SK-N-SH (cell line): ENCODE results near the gene SMAP2. TPM values are rescaled to one million over a fixed set of nuclear protein-coding genes. Genes with fewer than 3 reads are reported as not detected.

Experiments used
- CTCF ChIA-PET: fragments of 300-600, 350-600 bp; formaldehyde crosslinking; extraction: SDS; loops from one replicate; lab custom pipeline; 2021; lab: Yijun Ruan, JAX
- POLR2A ChIA-PET: fragments of 350-600 bp; sonication (Branson Sonifier 250); formaldehyde crosslinking; extraction: SDS; loops from one replicate; lab custom pipeline; 2020; ENCODE audit warnings: antibody characterized with exemption, inconsistent platforms; lab: Yijun Ruan, JAX
- DNase-seq: peaks from one replicate; pipeline ENCODE4 v3.0.0; 2012
- H2AFZ ChIP-seq: fragments of 200-600 bp; sonication (generic); 2 replicates; pipeline ENCODE4 v1.8.1; 2016; ENCODE audit warnings: antibody characterized with exemption, mild to moderate bottlenecking, low read depth
- H3F3A ChIP-seq: fragments of 200-600 bp; sonication (generic); replicated peaks from 2 replicates; pipeline ENCODE3; 2016; ENCODE audit warnings: antibody characterized with exemption, mild to moderate bottlenecking; ENCODE audit not compliant: insufficient read depth
- H3K27ac ChIP-seq, 2 experiments: fragments of 200-500 bp in 1 of 2; fragments of 200-600 bp in 1 of 2; sonication (Bioruptor generic) in 1 of 2; sonication (generic), shearing (Covaris generic) in 1 of 2; 2 replicates each; pipeline versions ENCODE4 v1.5.1 to v1.6.1; 2014 to 2016; ENCODE audit warnings: low read depth in 2 of 2, inconsistent platforms in 1 of 2, low read length in 1 of 2, mild to moderate bottlenecking in 1 of 2, mixed read lengths in 1 of 2
- H3K27me3 ChIP-seq: fragments of 200-600 bp; sonication (generic), shearing (Covaris generic); 2 replicates; pipeline ENCODE4 v1.6.1; 2016; ENCODE audit warnings: mixed run types; ENCODE audit not compliant: insufficient read depth
- H3K36me3 ChIP-seq, 2 experiments: fragments of 200-500 bp in 1 of 2; fragments of 200-600 bp in 1 of 2; sonication (Bioruptor generic) in 1 of 2; sonication (generic) in 1 of 2; replicated peaks in 1 of 2; 2 replicates each; pipeline versions ENCODE3 to v1.5.1; 2014 to 2016; ENCODE audit warnings: low read length in 1 of 2, mild to moderate bottlenecking in 1 of 2; ENCODE audit not compliant: insufficient read depth in 2 of 2, control insufficient read depth in 1 of 2
- H3K4me1 ChIP-seq, 2 experiments: fragments of 200-500 bp in 1 of 2; fragments of 200-600 bp in 1 of 2; sonication (Bioruptor generic) in 1 of 2; sonication (generic), shearing (Covaris generic) in 1 of 2; 2 replicates each; pipeline versions ENCODE4 v1.5.1 to v1.6.1; 2014 to 2016; ENCODE audit warnings: low read depth in 1 of 2, low read length in 1 of 2, mixed run types in 1 of 2; ENCODE audit not compliant: insufficient read depth in 2 of 2, control insufficient read depth in 1 of 2
- H3K4me2 ChIP-seq: fragments of 200-600 bp; sonication (generic), shearing (Covaris generic); 2 replicates; pipeline ENCODE4 v1.6.1; 2017; ENCODE audit warnings: mixed run types
- H3K4me3 ChIP-seq, 2 experiments: fragments of 200-500 bp in 1 of 2; fragments of 200-600 bp in 1 of 2; sonication (Bioruptor generic) in 1 of 2; sonication (generic), shearing (Covaris generic) in 1 of 2; 2 replicates each; pipeline versions ENCODE4 v1.5.1 to v1.8.1; 2014 to 2016; ENCODE audit warnings: low read depth in 2 of 2, inconsistent platforms in 1 of 2, low read length in 1 of 2, mild to moderate bottlenecking in 1 of 2, mixed read lengths in 1 of 2, moderate library complexity in 1 of 2
- H3K79me2 ChIP-seq: fragments of 200-600 bp; sonication (generic); 2 replicates; pipeline ENCODE4 v1.8.1; 2017; ENCODE audit warnings: mild to moderate bottlenecking; ENCODE audit not compliant: insufficient read depth
- H3K9ac ChIP-seq: fragments of 200-600 bp; sonication (generic); 2 replicates; pipeline ENCODE4 v1.6.1; 2017; ENCODE audit warnings: mixed run types
- H3K9me2 ChIP-seq: fragments of 200-600 bp; sonication (generic); 2 replicates; pipeline ENCODE4 v1.6.1; 2017; ENCODE audit warnings: mixed run types
- H3K9me3 ChIP-seq: fragments of 200-600 bp; sonication (generic); 2 replicates; pipeline ENCODE4 v1.6.1; 2017; ENCODE audit warnings: mixed run types, mild to moderate bottlenecking, moderate library complexity
- H4K20me1 ChIP-seq: fragments of 200-600 bp; sonication (generic); 2 replicates; pipeline ENCODE4 v1.6.1; 2017; ENCODE audit warnings: mild to moderate bottlenecking, mixed run types; ENCODE audit not compliant: insufficient read depth
- CHD2 ChIP-seq: fragments of 150-350 bp; IDR thresholded peaks from 2 replicates; pipeline ENCODE4 v1.6.1; 2018; ENCODE audit warnings: low read length; ENCODE audit not compliant: partially characterized antibody
- EZH2phosphoT487 ChIP-seq: fragments of 200-600 bp; sonication (generic); IDR thresholded peaks from 2 replicates; pipeline ENCODE4 v1.6.1; 2017; ENCODE audit warnings: low read depth, mixed run types, mild to moderate bottlenecking, antibody characterized with exemption, moderate library complexity, borderline replicate concordance
- FOSL2 ChIP-seq: IDR thresholded peaks from 2 replicates; pipeline ENCODE4 v1.4.0; 2012; ENCODE audit warnings: low read depth, mild to moderate bottlenecking, moderate library complexity, borderline replicate concordance
- FOXJ3 ChIP-seq: sonication (generic); formaldehyde crosslinking; IDR thresholded peaks from 2 replicates; pipeline ENCODE4 v1.5.1; 2020; ENCODE audit warnings: mild to moderate bottlenecking, missing genetic modification reagents
- GATA2 ChIP-seq: sonication (generic); formaldehyde crosslinking; IDR thresholded peaks from 2 replicates; pipeline ENCODE4 v1.5.0; 2020; ENCODE audit warnings: mild to moderate bottlenecking, missing genetic modification reagents
- JUND ChIP-seq: IDR thresholded peaks from 2 replicates; pipeline ENCODE4 v1.4.0; 2012
- MEF2A ChIP-seq: IDR thresholded peaks from 2 replicates; pipeline ENCODE4 v1.4.0; 2012; ENCODE audit warnings: low read depth, borderline replicate concordance
- MXI1 ChIP-seq: IDR thresholded peaks from 2 replicates; pipeline ENCODE4 v1.6.1; 2012; ENCODE audit warnings: mild to moderate bottlenecking, low read depth, low read length, improper control_type of control experiment
- RAD21 ChIP-seq: IDR thresholded peaks from 2 replicates; pipeline ENCODE4 v1.6.1; 2012; ENCODE audit warnings: mild to moderate bottlenecking, low read length
- SMC3 ChIP-seq: IDR thresholded peaks from 2 replicates; pipeline ENCODE4 v1.6.1; 2012; ENCODE audit warnings: low read depth, low read length, improper control_type of control experiment
- TAF1 ChIP-seq: IDR thresholded peaks from 2 replicates; pipeline ENCODE4 v1.6.1; 2012; ENCODE audit warnings: low read depth, mild to moderate bottlenecking, low read length, moderate library complexity, borderline replicate concordance
- TCF12 ChIP-seq: IDR thresholded peaks from 2 replicates; pipeline ENCODE4 v1.4.0; 2012
- WGBS: methylation state at CpG from one replicate; pipeline ENCODE4 v1.1.6; 2017; ENCODE audit warnings: low lambda C conversion rate; 5-methylcytosine and 5-hydroxymethylcytosine counted together
- polyA plus RNA-seq, 3 experiments: library from polyadenylated mRNA; depleted of rRNA; stranded (reverse); fragments of >200 nt; gene quantifications; 2 replicates each; pipeline ENCODE4 v1.2.3, GENCODE V29; 2012
- TF ChIP-seq, protein P1 (sequence below): IDR thresholded peaks from 2 replicates; pipeline ENCODE4 v1.6.1; 2012; ENCODE audit warnings: mild to moderate bottlenecking, low read depth, low read length, moderate library complexity
- TF ChIP-seq, protein P2 (sequence below): fragments of 150-350 bp; IDR thresholded peaks from 2 replicates; pipeline ENCODE4 v1.6.1; 2017; ENCODE audit warnings: antibody characterized with exemption, low read length, low read depth, borderline replicate concordance
- TF ChIP-seq, protein P3 (sequence below): fragments of 200-600 bp; sonication (generic); IDR thresholded peaks from 2 replicates; pipeline ENCODE4 v1.6.1; 2017; ENCODE audit warnings: antibody characterized with exemption, mild to moderate bottlenecking, moderate library complexity
- TF ChIP-seq, protein P4 (sequence below): IDR thresholded peaks from 2 replicates; pipeline ENCODE4; 2012

SMAP2 gene
- polyA plus RNA-seq, 1 of the 3 experiments (the other 2 are of a cell fraction), result 11.2 TPM

DNA sequence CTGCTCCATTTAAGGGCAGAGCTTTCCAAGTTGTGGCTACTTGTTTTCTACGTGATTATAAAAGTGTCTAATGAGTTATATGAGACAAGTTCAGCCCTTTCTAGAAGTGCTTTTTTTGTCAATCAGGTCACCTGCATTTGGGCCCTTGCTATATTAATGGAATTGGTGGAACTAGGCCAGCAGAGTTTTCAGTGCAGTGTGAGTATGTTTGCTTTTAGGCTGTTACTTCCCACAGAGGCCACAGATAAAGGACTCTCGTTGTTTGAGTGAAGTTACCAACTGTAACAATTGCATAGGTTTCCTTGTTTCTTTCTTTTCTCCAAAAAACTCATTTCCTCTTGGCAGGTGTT, 10.9 kb downstream of the SMAP2 start:
- WGBS, result 80% methylated on average over 2 of the region's 2 CpGs
- ChIA-PET POLR2A (interaction anchor here (0.9 kb wide), 1 partner anchor 66 kb away, joined by 3 read pairs; the partner anchor contains the start of gene ZFP69B), CTCF (interaction anchor here (1.0 to 4.6 kb wide), 6 partner anchors 11 to 240 kb away, joined by 3 to 25 read pairs (median 6); partner anchors contain the start of gene SMAP2)
- peaks cover 65% of the 10 kb centered on the region for H3K79me2 ChIP-seq
- no peak overlapping the region for H2AFZ ChIP-seq
- no peak for DNase-seq
- peak overlapping the region; percentile 70; the same call in 1 of the 2 replicates for H3K4me2 ChIP-seq
- H4K20me1 ChIP-seq, result no peaks in the 10 kb centered on the region
- TF ChIP-seq, protein P1, sequence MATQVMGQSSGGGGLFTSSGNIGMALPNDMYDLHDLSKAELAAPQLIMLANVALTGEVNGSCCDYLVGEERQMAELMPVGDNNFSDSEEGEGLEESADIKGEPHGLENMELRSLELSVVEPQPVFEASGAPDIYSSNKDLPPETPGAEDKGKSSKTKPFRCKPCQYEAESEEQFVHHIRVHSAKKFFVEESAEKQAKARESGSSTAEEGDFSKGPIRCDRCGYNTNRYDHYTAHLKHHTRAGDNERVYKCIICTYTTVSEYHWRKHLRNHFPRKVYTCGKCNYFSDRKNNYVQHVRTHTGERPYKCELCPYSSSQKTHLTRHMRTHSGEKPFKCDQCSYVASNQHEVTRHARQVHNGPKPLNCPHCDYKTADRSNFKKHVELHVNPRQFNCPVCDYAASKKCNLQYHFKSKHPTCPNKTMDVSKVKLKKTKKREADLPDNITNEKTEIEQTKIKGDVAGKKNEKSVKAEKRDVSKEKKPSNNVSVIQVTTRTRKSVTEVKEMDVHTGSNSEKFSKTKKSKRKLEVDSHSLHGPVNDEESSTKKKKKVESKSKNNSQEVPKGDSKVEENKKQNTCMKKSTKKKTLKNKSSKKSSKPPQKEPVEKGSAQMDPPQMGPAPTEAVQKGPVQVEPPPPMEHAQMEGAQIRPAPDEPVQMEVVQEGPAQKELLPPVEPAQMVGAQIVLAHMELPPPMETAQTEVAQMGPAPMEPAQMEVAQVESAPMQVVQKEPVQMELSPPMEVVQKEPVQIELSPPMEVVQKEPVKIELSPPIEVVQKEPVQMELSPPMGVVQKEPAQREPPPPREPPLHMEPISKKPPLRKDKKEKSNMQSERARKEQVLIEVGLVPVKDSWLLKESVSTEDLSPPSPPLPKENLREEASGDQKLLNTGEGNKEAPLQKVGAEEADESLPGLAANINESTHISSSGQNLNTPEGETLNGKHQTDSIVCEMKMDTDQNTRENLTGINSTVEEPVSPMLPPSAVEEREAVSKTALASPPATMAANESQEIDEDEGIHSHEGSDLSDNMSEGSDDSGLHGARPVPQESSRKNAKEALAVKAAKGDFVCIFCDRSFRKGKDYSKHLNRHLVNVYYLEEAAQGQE, result no peak
- TF ChIP-seq, protein P2, sequence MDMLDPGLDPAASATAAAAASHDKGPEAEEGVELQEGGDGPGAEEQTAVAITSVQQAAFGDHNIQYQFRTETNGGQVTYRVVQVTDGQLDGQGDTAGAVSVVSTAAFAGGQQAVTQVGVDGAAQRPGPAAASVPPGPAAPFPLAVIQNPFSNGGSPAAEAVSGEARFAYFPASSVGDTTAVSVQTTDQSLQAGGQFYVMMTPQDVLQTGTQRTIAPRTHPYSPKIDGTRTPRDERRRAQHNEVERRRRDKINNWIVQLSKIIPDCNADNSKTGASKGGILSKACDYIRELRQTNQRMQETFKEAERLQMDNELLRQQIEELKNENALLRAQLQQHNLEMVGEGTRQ, result no peak
- TF ChIP-seq EZH2phosphoT487, result no peak
- TF ChIP-seq TAF1, result no peak
- no peak for TF ChIP-seq MEF2A
- TF ChIP-seq FOSL2, result no peak
- TF ChIP-seq, protein P3, sequence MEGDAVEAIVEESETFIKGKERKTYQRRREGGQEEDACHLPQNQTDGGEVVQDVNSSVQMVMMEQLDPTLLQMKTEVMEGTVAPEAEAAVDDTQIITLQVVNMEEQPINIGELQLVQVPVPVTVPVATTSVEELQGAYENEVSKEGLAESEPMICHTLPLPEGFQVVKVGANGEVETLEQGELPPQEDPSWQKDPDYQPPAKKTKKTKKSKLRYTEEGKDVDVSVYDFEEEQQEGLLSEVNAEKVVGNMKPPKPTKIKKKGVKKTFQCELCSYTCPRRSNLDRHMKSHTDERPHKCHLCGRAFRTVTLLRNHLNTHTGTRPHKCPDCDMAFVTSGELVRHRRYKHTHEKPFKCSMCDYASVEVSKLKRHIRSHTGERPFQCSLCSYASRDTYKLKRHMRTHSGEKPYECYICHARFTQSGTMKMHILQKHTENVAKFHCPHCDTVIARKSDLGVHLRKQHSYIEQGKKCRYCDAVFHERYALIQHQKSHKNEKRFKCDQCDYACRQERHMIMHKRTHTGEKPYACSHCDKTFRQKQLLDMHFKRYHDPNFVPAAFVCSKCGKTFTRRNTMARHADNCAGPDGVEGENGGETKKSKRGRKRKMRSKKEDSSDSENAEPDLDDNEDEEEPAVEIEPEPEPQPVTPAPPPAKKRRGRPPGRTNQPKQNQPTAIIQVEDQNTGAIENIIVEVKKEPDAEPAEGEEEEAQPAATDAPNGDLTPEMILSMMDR, result no peak
- no peak for TF ChIP-seq JUND
- TF ChIP-seq SMC3, result no peak
- TF ChIP-seq FOXJ3, result no peak
- TF ChIP-seq RAD21, result no peak
- TF ChIP-seq CHD2, result no peak
- TF ChIP-seq, protein P4, sequence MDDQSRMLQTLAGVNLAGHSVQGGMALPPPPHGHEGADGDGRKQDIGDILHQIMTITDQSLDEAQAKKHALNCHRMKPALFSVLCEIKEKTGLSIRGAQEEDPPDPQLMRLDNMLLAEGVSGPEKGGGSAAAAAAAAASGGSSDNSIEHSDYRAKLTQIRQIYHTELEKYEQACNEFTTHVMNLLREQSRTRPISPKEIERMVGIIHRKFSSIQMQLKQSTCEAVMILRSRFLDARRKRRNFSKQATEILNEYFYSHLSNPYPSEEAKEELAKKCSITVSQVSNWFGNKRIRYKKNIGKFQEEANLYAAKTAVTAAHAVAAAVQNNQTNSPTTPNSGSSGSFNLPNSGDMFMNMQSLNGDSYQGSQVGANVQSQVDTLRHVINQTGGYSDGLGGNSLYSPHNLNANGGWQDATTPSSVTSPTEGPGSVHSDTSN, result no peak
- TF ChIP-seq TCF12, result no peak
- no peak for TF ChIP-seq MXI1
- no peak for TF ChIP-seq GATA2 (CRISPR knock-in tag)
- TF ChIP-seq, all 33 proteins: peak for 0
- Histone ChIP-seq H3F3A (peaks cover 23% of the 10 kb centered on the region), H3K27ac (peak overlapping the region in 1 of 2 experiments; percentile 75; a peak in 2 of 4 replicates), H3K9me2 (no peaks in the 10 kb centered on the region), H3K9ac (peak overlapping the region; percentile 29; the same call in 1 of the 2 replicates), H3K4me1 (peaks cover 24 to 54% of the 10 kb centered on the region in 2 experiments; a peak in 3 of 4 replicates), H3K36me3 (peaks cover 0 to 2% of the 10 kb centered on the region in 2 experiments), H3K4me3 (no peak overlapping the region), H3K9me3 (no peaks in the 10 kb centered on the region), H3K27me3 (no peaks in the 10 kb centered on the region)
